ENCODE data around the gene USP7.
"Not testable (repeated sequence)": the region's sequence is repeated elsewhere in the genome, so short reads cannot be mapped to it uniquely, and the experiment has no call there.

Gene USP7

DNA sequence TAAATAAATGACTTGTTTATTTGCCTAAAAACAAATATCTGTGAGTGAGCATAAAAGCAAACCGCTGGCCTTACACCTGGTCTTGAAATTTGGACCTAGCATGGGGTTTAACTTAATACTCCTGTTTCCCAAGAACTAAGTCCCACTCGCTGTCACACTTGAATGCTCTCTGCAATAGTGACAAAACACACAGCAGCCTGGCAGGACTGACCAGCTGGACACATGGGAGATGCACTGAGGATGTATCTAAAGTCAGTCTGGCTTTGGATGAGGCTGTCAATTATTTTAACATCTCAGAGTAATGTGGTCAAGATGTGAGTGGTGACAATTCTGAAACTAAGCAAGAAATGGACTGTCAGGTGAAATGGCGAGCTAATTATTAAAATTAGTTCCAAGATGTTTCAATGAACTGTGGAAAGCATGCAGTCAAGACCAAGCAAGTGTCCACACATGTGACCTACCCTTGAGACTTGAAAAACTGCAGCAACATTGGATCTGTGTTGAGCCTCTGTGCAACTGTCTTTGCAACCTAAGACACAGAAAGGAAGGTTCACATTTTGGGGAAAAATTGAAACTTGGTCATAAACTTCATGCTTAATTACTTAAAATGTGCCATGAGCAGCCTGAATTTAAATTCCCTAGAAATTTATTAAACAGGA is 64.9 kb downstream of the USP7 start:
- no peak for DNase-seq

DNA sequence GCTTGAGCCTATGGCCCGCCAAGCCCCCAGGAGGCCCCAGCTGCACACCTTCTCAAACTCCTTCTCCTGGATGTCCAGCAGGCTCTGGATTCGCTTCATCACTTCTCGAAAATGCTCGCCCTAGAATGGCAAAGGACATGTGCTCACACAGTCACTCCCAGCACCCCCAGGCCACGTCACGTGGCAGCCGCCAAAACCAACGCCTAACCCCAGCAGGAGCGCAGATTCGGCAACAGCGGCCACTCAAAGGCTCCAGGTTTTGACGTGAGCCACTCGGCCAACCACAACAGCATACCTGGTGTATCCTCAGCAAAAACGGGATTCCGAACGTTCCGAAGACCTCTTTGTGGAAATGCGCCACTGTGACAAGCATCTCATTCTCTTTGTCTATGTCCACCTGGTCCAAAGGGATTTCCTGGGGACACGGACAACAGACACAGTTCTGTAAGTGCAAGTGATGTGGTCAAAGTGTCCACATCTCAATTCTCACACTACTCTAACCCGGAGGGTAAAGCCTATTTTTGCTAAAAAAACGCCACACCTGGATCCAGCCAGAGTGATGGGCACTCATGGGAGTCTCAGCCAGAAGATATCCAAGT is 68.9 kb downstream of the USP7 start:
- no peak for DNase-seq

DNA sequence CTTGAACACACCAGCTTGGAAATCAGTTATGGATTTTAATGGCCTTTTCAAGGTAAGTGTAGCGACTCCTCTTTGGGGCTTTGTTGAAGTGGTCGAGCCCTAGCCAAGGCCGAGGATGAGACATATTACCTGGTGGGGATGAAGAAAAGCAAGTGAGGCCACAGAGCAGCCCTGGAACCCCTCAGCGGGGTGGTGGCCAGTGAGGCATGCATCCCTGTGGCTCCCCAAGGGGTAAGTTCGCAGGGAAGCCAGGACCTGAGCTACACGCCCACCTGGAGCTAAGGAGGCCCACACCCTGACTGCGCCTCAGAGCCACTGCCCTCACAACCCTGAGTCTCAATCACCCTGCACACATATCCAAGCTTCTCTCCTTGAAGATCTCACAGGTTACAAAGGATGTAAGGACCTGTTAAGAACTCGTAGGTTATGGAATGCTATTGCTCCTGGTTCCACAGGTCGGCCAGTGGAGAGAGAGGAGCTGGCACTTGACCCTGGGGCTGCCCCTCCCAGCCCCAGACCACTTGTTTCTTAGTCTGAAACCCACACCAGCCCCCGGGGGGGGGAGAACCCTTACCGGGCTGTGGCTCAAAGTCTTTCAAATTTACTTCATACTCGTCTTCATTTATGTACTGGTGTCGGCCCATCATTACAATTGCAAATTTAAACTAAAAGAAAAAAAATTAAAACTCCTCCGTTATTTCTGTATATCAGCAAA is 69.6 kb downstream of the USP7 start:
- no peak for DNase-seq

DNA sequence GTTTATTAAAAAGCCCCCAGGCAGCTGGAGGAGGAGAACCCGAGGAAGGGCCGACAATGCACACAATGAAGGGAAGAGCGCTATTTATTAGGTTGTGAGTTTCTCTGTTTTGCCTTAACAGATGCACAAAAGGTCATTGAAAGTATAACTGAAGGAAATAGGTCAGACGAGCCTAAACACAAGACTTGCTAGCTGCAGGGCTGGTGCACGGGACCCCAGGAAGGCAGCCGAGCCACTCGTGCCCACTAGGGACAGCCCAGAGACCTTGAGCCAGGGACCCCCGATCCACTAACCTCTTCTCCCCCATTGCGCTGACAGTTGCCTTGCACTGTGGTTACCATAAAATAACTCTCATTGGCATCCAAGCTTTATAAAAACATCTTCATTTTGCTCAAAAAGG is 70.3 kb downstream of the USP7 start:
- no peak for DNase-seq

DNA sequence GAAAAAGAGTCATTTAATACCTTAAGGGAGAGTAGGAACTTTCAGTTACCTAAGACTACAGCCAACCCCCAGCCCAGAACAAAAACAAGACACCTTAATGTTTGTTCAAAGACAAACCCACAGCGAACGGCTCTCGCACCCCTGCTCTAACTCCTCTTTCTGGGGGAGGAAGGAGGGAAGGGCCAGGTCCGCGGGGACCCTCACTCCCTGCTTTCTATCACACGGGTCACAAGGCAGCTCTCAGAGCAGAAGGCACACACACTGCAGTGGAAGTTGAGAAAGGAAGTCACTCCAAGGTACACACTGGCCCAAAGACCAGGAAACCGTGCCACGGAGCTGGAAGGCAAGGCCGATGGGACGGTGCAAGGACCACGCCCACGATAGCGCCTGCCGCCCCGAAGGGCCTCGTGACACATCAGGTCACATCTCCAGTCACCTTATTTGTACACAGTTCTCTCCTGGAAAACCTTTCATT is 71.6 kb downstream of the USP7 start:
- no peak for DNase-seq

DNA sequence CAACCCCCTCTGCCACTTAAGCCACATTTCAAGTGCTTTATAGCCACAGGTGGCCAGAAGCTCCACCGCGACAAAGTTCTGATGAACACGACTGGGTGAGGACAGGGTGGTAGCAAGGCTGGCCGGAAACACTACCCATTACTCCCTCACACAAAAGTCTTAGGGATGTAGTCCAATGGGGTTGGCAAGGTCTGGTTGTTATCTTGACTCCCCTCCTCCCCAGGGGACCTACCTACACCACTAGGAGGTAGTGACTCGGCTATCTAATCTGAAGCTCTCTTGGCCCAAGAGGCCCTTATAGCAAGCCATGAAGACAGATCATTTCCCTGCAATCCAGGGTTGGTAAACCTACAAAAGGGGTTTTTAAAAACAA is 73.2 kb downstream of the USP7 start:
- no peak for DNase-seq

DNA sequence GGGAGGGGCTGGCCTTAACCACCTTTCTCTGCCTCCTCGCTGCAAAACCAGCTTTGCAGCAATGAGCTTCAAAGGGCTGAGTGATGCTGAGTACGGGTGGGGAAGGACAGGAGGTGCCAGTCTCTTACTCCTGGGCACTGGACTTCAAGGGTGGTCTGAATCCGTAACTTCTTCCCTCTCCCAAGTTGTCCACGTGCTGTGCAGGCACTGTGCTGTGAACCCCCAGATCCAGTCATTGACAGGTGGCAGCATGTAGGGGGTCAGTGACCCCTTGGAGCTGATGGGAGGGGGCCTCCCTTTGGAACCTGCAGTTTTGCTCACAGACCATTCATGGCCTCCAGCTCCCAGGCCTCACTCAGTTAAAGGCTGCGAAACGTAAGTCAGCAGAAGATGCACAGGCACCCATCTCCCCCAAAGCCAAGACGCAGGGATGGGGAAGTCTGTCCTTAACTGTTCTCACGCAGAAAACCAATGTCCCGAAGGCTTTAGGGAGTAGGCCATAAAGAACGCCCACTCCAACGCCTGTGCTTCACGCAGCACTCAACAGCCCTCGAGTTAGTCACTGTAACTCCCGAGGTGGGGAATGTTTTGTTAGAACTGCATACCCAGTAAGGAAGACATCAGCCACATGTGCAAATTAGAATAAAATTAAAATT is 73.7 kb downstream of the USP7 start:
- no peak for DNase-seq

DNA sequence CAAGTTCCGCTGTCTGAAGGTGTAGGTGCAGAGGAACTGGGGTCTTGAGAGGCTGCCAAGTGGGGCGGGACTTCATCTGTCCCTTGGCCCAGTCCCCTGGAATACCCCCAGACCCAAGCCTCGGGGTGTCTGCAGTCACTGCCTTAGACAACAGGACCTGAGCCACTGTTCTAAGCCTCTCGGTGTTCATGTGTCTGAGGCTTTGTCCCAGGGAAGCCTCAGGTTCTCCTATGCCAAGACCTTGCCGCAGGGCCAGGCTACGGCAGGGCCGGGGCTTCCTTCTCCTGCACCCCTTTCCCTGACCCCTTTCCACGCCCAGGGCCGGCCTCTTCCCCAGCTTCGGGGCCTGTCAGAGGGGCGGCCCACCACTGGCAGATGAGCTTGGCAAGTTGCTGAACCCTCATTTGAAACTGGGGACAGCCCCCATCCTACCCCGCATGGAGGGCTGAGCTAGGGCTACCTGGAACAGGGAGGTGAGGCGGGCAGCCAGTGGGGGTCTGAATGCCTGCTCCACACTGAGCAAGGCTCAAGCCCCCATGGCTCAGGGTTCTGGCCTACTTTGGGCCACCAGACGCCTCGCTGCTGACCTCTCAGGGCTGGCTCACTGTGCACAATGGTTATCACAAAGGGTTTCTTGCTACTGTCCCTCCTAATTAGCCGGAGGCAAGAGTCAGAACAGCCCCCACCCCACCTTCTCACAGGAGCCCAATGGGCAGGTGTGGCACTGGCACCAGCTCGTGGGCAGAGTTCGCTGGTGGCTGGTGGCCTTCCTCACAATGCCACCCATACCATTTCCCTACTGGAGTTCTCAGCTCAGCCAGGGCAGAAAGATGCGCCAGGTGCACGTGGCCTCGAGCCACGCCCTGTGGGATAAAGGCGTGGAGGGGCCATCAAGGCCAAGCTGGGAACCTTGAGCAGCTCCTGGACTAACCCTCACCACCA is 74.5 kb downstream of the USP7 start:
- DNase-seq, result no peak

DNA sequence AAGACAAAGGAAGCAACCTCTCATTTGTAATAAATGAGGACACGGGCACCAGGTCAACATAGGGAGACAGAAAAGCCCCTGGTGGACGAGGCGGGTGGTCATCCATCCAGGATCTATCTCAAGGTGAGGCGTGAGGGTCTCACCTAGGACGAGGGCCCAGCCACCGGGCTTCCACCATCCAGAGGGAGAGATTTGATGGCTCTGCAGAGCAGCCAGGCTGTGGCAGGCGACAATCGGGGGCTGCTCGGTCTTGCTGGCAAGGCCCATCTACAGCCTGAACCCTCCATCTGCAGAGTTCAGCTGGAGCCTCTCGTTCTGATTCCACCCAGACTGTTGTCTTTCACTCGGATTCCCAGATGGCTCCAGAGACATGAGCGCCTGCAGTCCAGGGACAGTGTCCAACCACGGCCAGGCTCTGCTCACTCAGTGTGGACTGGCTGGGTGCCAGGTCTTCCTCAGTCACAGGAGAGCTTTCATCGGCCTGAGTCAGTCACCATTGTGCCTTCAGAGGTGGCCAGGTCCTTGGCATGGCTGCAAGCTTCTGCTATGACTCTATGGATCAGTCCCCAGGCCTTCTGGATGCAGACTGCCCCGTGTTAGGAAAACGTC is 75.7 kb downstream of the USP7 start:
- DNase-seq, result no peak

DNA sequence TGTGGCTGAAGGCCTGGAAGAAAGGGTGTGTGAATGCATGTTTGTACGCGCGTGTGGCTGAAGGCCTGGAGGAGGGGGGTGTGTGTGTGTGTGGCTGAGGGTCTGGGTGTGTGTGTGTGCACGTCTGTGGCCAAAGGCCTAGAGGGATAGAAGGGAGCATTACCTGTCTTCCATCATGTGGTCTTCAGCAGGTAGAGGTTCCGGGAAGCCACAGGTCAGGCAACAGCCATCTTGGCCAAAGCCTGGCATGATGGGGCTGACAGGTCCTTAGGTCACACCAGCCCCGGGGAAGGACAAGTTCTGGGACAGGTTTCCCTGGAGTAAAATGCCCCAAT is 76.3 kb downstream of the USP7 start:
- no peak for DNase-seq

DNA sequence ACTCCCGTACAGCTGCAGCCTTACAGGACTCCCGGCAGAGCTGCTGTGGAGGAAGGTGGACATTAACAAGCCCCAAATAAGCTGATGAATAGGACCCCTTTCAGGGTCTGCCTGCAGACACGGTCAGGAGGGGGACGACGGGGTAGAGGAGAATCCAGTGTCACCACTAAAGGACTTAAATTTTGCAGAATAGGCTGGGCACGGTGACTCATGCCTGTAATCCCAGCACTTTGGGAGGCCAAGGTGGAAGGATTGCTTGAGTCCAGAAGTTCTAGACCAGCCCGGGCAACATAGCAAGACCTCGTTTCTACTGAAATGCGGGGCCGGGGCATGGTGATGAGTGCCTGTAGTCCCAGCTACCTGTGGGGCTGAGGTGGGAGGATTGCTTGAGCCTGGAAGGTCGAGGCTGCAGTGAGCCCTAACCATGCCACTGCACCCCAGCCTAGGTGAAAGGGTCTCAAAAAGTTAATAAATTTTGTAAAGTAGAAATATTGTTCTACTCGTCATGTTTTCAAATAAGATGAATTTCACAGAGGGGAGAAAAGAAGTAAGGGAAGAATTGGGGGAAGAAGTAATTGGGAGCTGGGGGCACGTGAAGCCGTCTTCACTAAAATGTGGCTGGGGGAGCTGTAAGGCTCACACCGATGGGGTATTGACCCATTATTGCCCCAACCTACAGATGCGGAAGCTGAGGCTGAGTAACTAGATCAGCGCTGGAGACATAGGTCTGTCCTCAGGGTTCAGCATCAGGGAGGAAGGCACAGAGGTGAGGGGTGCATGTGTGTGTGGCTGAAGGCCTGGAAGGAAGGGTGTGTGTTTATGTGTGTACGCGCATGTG is 76.9 kb downstream of the USP7 start:
- no peak for DNase-seq

DNA sequence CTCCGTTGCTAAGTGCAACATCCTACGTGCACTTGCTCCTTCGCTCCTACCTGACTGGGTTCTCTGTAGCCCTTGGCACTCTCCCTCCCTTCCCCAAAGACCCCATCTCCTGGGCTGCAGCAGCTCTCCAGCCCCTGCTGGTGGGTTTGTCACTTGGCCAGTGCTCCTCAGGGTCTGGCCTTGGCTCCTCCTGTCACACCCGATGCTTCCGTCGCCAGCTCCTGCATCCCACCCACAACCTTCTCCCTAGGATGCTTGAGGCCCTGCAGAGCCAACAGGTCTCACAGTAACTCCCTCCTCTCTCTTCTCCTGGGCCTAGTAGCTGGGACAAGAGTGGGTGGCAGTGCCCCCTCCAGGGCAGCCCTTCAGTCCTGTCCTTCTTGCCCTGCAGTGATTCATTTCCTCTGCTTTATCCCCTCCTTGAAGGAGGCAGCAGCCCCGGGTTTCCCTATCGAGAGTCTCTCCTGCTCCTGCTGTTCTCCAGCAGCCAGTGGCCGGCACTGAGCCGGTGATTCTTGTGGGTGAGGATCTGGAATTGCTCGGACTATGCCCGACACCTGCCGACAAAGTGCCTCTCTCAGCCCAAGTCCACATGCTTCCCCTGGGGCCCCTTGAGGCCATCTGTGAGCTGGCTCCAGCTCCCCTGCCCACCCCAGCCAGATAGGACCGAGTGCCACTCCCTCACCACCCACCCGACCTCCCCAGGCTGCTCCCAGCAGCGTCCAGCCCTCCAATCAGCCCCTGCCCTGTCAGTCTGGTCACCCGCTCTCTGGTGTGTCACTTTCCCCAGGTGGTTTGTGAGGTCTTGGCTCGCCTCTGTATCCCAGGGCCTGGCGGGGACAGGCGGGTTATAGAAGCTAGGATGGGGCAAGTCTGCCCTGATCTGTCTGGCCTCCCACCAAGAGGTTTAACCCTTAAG is 77.8 kb downstream of the USP7 start:
- DNase-seq, result no peak

DNA sequence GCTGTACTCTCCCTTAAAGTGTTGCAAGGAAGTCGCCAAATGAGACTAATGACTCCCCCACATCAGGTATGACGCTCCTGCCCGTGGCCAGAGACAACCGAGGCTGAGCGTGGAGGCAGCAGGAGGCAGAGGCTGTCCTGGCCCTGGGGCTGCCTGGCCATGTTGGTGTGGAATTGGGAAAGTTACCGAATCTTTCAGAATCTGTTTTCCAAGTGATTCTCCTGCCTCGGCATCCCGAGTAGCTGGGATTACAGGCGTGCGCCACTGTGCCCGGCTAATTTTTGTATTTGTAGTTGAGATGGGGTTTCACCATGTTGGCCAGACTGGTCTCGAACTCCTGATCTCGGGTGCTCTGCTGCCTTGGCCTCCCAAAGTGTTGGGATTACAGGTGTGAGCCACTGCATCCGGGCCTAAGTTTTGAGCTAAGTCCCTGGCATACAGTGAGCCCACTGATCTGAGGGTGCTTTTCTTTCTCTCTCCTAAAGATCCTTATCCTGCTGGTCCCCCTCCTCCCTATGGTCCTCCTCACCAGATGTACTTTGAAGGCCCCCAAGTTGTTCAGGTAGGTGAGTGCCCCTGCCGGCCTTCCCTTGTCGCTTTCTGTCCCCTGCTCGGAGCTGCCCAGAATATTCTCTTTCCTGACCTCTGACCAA is 80.9 kb downstream of the USP7 start:
- DNase-seq, result no peak

DNA sequence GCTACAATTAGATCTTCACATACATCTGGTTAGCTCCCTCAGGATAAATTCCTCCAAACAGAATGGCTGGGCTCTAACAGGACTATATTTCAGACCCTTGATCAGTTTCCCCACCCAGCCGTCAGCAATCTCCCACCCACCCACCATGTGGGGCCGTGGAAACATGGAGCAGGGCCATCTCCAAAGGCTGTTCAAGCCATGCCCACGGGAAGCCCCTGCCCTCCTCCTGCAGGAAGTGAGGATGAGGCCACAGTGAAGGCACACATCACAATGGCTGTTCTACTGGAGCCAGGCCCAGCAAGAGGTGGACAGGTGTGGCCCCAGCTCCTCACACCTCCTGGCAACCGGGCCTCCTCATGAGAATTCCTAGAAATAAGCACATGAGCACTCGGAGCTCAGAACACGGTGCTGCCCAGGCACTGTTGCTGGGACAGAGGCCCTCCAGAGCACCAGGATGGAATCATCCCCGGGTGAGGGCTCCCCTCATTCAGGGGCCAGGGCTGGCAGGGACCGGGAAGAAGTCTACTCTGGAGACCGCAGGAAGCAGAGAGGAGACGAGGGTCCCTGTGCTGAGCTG is 81.6 kb downstream of the USP7 start, which contains the start of gene LITAFD:
TSS of gene LITAFD (plus strand) at position 311 of the 577 bp plus-strand sequence. CDS start 2,005 bp downstream, outside the sequence.
- DNase-seq, result no peak

DNA sequence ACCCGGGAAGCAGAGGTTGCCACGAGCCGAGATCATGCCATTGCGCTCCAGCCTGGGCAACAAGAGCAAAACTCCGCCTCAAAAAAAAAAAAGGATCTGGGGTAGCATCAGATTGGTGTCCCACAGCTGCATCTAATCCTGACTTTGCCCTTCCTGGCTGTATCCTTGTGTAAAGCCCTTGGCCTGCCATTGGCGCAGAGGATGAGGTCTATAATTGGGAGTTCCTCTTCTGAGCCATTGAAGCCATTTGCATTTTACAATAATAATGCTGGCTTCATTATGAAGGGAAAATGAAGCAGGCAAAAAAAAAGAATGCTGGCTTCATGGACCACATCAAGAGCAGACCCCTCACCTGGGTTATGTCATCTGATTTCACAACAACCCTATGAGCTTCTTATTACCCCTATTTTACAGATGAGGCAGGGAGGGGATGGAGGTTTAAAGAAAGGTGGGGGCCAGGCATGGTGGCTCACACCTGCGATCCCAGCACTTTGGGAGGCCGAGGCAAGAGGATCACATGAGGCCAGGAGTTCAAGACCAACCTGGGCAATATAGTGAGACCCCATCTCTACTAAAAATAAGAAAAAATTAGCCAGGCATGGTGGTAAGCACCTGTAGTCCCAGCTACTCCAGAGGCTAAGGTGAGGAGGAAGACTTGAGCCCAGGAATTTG is 82.7 kb downstream of the USP7 start:
- DNase-seq, result no peak

DNA sequence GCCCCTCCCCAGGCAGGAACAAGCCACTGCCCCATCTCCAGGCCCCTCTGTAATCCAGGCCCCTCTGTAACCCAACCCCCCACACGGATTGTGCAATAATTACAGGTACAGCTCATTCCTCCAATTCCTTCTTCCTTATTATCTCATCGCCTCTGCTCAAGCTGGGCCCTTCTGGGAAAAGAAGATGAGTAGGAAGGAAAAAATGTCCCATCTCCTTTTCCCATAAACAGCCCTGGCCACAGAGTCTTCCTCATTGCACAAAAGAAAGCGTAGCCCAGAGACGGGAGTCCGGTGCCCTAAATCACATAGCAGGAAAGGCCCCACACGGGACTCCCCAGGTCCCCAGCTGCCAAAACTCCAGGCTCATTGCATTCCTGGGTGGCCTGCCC is 85.2 kb downstream of the USP7 start:
- DNase-seq, result no peak

DNA sequence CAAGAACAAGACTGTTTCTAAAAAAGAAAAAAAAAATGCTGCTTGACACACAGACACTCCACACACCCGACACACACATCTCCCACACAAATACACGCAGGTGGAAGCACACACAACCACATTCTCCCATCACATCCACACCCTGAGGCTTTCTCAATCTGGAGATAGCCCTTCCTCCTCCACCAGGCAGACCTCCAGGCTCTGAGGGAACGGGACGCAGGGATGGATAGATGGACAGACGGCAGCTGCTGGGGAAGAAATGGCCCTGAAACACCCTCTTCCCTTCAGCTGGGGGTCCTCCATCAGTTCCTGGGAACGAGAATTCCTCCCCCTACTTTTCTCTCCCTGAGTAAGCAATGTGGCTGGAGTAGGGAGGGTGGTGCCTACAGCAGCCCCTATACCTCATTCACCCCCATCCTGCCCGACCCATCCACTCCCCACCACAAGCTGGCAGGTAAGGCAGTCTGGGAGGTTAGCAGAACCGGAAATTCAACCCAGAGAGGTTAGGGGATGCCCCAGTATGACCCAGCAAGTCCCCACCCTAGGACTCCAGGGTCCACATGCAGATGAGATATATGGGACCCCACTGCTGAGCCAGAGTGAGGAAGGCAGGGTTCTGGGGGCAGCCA is 85.7 kb downstream of the USP7 start:
- DNase-seq, result no peak

DNA sequence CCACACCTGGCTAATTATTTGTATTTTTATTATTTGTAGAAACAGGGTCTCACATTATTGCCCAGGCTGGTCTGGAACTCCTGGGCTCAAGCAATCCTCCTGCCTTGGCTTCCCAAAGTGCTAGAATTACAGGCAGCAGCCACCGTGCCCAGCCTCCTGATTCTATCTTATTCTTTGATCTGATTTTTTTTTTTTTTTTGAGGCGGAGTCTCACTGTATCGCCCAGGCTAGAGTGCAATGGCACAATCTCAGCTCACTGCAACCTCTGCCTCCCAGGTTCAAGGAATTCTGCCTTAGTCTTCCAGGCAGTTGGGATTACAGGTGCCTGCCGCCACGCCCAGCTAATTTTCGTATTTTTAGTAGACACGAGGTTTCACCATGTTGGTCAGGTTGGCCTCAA is 88.4 kb downstream of the USP7 start:
- not testable (repeated sequence) for DNase-seq
